Epithelial cell of esophagus (primary cell): ENCODE data around the gene PPP2R2B.
A peak's percentile ranks its signal among the peaks of the same experiment; 100 is the strongest.

Experiments
- DNase-seq: peaks from one replicate; pipeline ENCODE4 v3.0.0; 2010; ENCODE audit warnings: low read depth
- H3K4me3 ChIP-seq: 2 replicates; pipeline ENCODE4 v1.5.1; 2011; ENCODE audit warnings: mild to moderate bottlenecking, low read length, control low read depth
- CTCF ChIP-seq: IDR thresholded peaks from 2 replicates; pipeline ENCODE4 v1.5.1; 2011; ENCODE audit warnings: low read depth, mild to moderate bottlenecking, low read length, control low read depth, inconsistent platforms; ENCODE audit not compliant: insufficient read depth; ENCODE audit errors: missing control alignments

The PPP2R2B gene

GRCh38 chr5:146799671-146800070, 78.9 kb downstream of the PPP2R2B start:
- TF ChIP-seq CTCF: no peak
- H3K4me3 ChIP-seq: no peak overlapping the region
- DNase-seq: no peak

- no peak overlapping the region for H3K4me3 ChIP-seq
- DNase-seq: no peak
- TF ChIP-seq CTCF: no peak
These were observed 79.3 kb downstream of the PPP2R2B start for GRCh38 chr5:146799231-146799630.

- TF ChIP-seq CTCF: no peak
These were observed 80.9 kb downstream of the PPP2R2B start for GRCh38 chr5:146797658-146798057.

GRCh38 chr5:146796911-146797310, 81.6 kb downstream of the PPP2R2B start:
- no peak for TF ChIP-seq CTCF
- no peak for DNase-seq
- H3K4me3 ChIP-seq: no peak overlapping the region

More at GRCh38 chr5:146797658-146798057, 80.9 kb downstream of the PPP2R2B start:
- no peak overlapping the region for H3K4me3 ChIP-seq
- no peak for DNase-seq

- peak; percentile 7 for DNase-seq
- H3K4me3 ChIP-seq: no peak overlapping the region
- TF ChIP-seq CTCF: no peak
These were observed 82.4 kb downstream of the PPP2R2B start for GRCh38 chr5:146796144-146796543.

- no peak for TF ChIP-seq CTCF
- no peak overlapping the region for H3K4me3 ChIP-seq
- DNase-seq: no peak
These were observed 84.1 kb downstream of the PPP2R2B start for GRCh38 chr5:146794326-146795029.

- TF ChIP-seq CTCF: no peak
- no peak for DNase-seq
- no peak overlapping the region for H3K4me3 ChIP-seq
These were observed 84.8 kb downstream of the PPP2R2B start for GRCh38 chr5:146793709-146794108.
